NCI-H345 treated with DMSO at 0.1 percent for 48 hours (cell line): Measurements from ENCODE around the gene CLCA1.
"Not testable (repeated sequence)": the region's sequence is repeated elsewhere in the genome, so short reads cannot be mapped to it uniquely, and the experiment has no call there.

Experiments used
- DNase-seq: peaks from one replicate; lab custom pipeline; 2025; ENCODE audit not compliant: unreplicated experiment; lab: John Stamatoyannopoulos, UW

Gene CLCA1

GRCh38 chr1:86464819-86465218 is 3.9 kb upstream of the CLCA1 start:
- no peak for DNase-seq

- DNase-seq = no peak
Observed at GRCh38 chr1:86466109-86466844, 2.5 kb upstream of the CLCA1 start.

GRCh38 chr1:86466986-86467385 is 1.7 kb upstream of the CLCA1 start:
- DNase-seq = no peak

GRCh38 chr1:86470859-86471258 is 2.1 kb downstream of the CLCA1 start:
- no peak for DNase-seq

- no peak for DNase-seq
Observed at GRCh38 chr1:86471291-86471690, 2.6 kb downstream of the CLCA1 start.

- DNase-seq = no peak
Observed at GRCh38 chr1:86472152-86472551, 3.4 kb downstream of the CLCA1 start.

- no peak for DNase-seq
Observed at GRCh38 chr1:86472767-86473166, 4.0 kb downstream of the CLCA1 start.

- DNase-seq = no peak
Observed at GRCh38 chr1:86477256-86477655, 8.5 kb downstream of the CLCA1 start.

- no peak for DNase-seq
Observed at GRCh38 chr1:86477682-86478081, 9.0 kb downstream of the CLCA1 start.

GRCh38 chr1:86478416-86479156 is 9.9 kb downstream of the CLCA1 start:
- no peak for DNase-seq

- no peak for DNase-seq
Observed at GRCh38 chr1:86481966-86482365, 13.2 kb downstream of the CLCA1 start.

GRCh38 chr1:86487131-86487810 is 18.5 kb downstream of the CLCA1 start:
- DNase-seq = no peak

GRCh38 chr1:86487811-86488141 is 19.0 kb downstream of the CLCA1 start:
- no peak for DNase-seq

- DNase-seq = no peak
Observed at GRCh38 chr1:86489242-86489878, 20.6 kb downstream of the CLCA1 start.

- DNase-seq = no peak
Observed at GRCh38 chr1:86491171-86491950, 22.6 kb downstream of the CLCA1 start.

GRCh38 chr1:86498281-86498680 is 29.6 kb downstream of the CLCA1 start:
- no peak for DNase-seq

- peak; percentile 34 for DNase-seq
Observed at GRCh38 chr1:86499987-86500593, 31.4 kb downstream of the CLCA1 start.

GRCh38 chr1:86500714-86501113 is 32.0 kb downstream of the CLCA1 start:
- no peak for DNase-seq

- not testable (repeated sequence) for DNase-seq
Observed at GRCh38 chr1:86502125-86502646, 33.5 kb downstream of the CLCA1 start.

- DNase-seq = no peak
Observed at GRCh38 chr1:86502721-86503405, 34.1 kb downstream of the CLCA1 start.
